ENCODE data around the gene PLK4.
"Not testable (repeated sequence)": the region's sequence is repeated elsewhere in the genome, so short reads cannot be mapped to it uniquely, and the experiment has no call there.

Gene PLK4

GRCh38 chr4:127916512-127916911, 35.8 kb downstream of the PLK4 start:
- DNase-seq: no peak

- DNase-seq: no peak
These were observed 36.5 kb downstream of the PLK4 start for GRCh38 chr4:127917151-127917550.

GRCh38 chr4:127920521-127920920, 39.8 kb downstream of the PLK4 start:
- DNase-seq: no peak

GRCh38 chr4:127922226-127922625, 41.5 kb downstream of the PLK4 start:
- no peak for DNase-seq

- DNase-seq: not testable (repeated sequence)
These were observed 45.0 kb downstream of the PLK4 start for GRCh38 chr4:127925720-127926119.

- DNase-seq: no peak
These were observed 49.5 kb downstream of the PLK4 start for GRCh38 chr4:127930175-127930574.

- DNase-seq: not testable (repeated sequence)
These were observed 51.1 kb downstream of the PLK4 start for GRCh38 chr4:127931836-127932235.

GRCh38 chr4:127936974-127937373, 56.3 kb downstream of the PLK4 start:
- DNase-seq: no peak

Data from NCI-H146 (cell line).